ENCODE measurements around the gene LGALSL. TPM values are rescaled to one million over a fixed set of nuclear protein-coding genes. Genes with fewer than 3 reads are reported as not detected.

The LGALSL gene
- total RNA-seq, 1 experiment from 2014 or later, result 23.8 TPM

DNA sequence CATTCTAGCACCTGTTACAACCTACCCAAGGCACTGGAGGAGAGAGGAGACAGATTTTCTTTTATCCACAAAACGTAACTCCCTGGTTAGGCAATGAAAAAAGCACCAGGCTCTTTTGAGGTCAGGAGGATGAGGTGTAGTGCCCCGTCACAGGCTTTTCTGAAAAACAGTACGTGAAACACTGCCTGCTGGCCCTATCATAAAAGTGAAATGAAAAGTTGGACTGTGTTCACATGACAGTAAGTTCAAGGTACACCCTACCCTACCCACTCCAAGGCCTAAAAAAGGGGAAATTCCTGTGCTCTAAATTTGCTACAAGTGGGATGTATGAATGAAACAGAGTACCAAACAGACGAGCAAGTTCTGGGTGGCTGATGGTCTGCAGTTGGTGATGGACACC, 17.6 kb downstream of the LGALSL start:
- no peak overlapping the region for H3K14ac ChIP-seq (ENCODE audit: insufficient read depth, low read length)
- WGBS (ENCODE audit: extremely low coverage, insufficient read length, low lambda C conversion rate), result no CpG with 5 or more reads among the region's 4 CpGs
- Mint-ChIP-seq H3K9me3 (no peaks in the 10 kb centered on the region), H3K36me3 (ENCODE audit: insufficient read depth in 1 of 3, low read depth in 3 of 3) (no peaks in the 10 kb centered on the region), H3K27ac (no peak overlapping the region; a peak in 1 of 7 replicates), H3K4me1 (peaks cover 28 to 32% of the 10 kb centered on the region in 2 experiments), H3K27me3 (ENCODE audit: low read depth) (no peaks in the 10 kb centered on the region; the same call in 1 of the 2 replicates), H3K4me3 (no peak overlapping the region)
- H2BK15ac ChIP-seq (ENCODE audit: low read depth, low read length), result no peak overlapping the region
- no peak overlapping the region for H3K4ac ChIP-seq (ENCODE audit: low read depth, low read length)
- H4K5ac ChIP-seq (ENCODE audit: insufficient read length, low read depth, low read length), result no peak overlapping the region
- H3K56ac ChIP-seq (ENCODE audit: insufficient read length, low read depth, low read length), result no peak overlapping the region
- H3K23ac ChIP-seq (ENCODE audit: insufficient read length, low read depth, low read length), result no peak overlapping the region
- no peak overlapping the region for H3K4me2 ChIP-seq (ENCODE audit: insufficient read depth, insufficient read length, low read length)
- TF ChIP-seq CTCF (conservative IDR thresholded peaks at IDR 0.05), result no peak
- no peaks in the 10 kb centered on the region for H3K79me1 ChIP-seq (ENCODE audit: insufficient read depth, low read depth, low read length, poor library complexity, severe bottlenecking)
- no peaks in the 10 kb centered on the region for H3K79me2 ChIP-seq (ENCODE audit: insufficient read depth, low read length)
- DNase-seq, result no peak
- no peak overlapping the region for H4K8ac ChIP-seq (replicated peaks; ENCODE audit: insufficient read length, low read depth, low read length)
- H2AK5ac ChIP-seq (ENCODE audit: insufficient read length, low read length), result no peak overlapping the region
- no peak overlapping the region for H2BK5ac ChIP-seq (ENCODE audit: insufficient read length, low read length)
- no peak overlapping the region for H4K91ac ChIP-seq (ENCODE audit: insufficient read length, low read depth, low read length)
- no peaks in the 10 kb centered on the region for H3K9me3 ChIP-seq (ENCODE audit: control insufficient read depth, low read depth, low read length)
- no peak overlapping the region for H3T11ph ChIP-seq (ENCODE audit: low read length)
- H3K18ac ChIP-seq (ENCODE audit: insufficient read length, low read depth, low read length), result no peak overlapping the region
- no peak overlapping the region for H3K27ac ChIP-seq (ENCODE audit: insufficient read length, low read depth, low read length)
- no peak overlapping the region for H2AFZ ChIP-seq (ENCODE audit: low read length)
- no peak overlapping the region for H2BK12ac ChIP-seq (ENCODE audit: insufficient read length, low read depth, low read length)
- H3K27me3 ChIP-seq (ENCODE audit: insufficient read depth, low read length), result no peaks in the 10 kb centered on the region
- H2BK120ac ChIP-seq (ENCODE audit: low read depth, low read length, poor library complexity, severe bottlenecking), result no peak overlapping the region
- no peaks in the 10 kb centered on the region for H4K20me1 ChIP-seq (ENCODE audit: control insufficient read depth, insufficient read depth, insufficient read length)
- H2BK20ac ChIP-seq (ENCODE audit: low read depth, low read length, poor library complexity, severe bottlenecking), result no peak overlapping the region
- H3K4me1 ChIP-seq (ENCODE audit: insufficient read depth, low read length), result peaks cover 7% of the 10 kb centered on the region; the same call in 1 of the 2 replicates
- H3K9ac ChIP-seq (ENCODE audit: extremely low read depth, insufficient read length, low read length), result no peak overlapping the region
- no peaks in the 10 kb centered on the region for H3K23me2 ChIP-seq (ENCODE audit: insufficient read length, low read depth, low read length, poor library complexity, severe bottlenecking)

Measured in H9 (cell line).